Stomach (tissue), 4 donors: ENCODE results near the gene USP6.

ENCODE experiments used
- EP300 ChIP-seq: sonication (generic); formaldehyde crosslinking; IDR thresholded peaks from one replicate; pipeline ENCODE4 v1.6.1; 2017; ENCODE audit warnings: antibody characterized with exemption
- TF ChIP-seq, protein P1 (sequence below), 7 experiments: fragments of 450-650 bp in 4 of 7; fragments of 200-600 bp in 3 of 7; sonication (generic) in 3 of 7; IDR thresholded peaks; one replicate each; pipeline ENCODE4 v1.5.1; 2016 to 2019; ENCODE audit warnings: antibody characterized with exemption in 7 of 7, control low read depth in 2 of 7, mild to moderate bottlenecking in 1 of 7

DNA sequence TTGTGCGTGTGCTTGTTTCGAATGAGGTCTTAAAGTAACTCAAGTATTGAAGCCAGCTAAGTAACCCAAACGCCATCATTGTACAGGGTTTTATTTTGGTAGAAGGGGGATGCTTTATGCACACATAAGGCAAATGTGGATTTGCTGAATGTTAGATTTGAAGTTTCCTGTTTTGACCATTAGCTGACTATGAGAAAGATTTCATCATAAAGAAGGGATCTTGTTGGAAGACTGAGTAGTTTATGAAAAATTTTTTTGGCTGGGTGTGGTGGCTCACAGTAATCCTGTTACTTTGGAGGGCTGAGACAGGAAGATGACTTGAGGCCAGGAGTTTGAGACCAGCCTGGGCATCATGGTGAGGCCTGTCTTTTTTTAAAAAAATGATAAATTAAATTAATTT lies 47.6 kb upstream of the USP6 start:
- TF ChIP-seq, protein P1, sequence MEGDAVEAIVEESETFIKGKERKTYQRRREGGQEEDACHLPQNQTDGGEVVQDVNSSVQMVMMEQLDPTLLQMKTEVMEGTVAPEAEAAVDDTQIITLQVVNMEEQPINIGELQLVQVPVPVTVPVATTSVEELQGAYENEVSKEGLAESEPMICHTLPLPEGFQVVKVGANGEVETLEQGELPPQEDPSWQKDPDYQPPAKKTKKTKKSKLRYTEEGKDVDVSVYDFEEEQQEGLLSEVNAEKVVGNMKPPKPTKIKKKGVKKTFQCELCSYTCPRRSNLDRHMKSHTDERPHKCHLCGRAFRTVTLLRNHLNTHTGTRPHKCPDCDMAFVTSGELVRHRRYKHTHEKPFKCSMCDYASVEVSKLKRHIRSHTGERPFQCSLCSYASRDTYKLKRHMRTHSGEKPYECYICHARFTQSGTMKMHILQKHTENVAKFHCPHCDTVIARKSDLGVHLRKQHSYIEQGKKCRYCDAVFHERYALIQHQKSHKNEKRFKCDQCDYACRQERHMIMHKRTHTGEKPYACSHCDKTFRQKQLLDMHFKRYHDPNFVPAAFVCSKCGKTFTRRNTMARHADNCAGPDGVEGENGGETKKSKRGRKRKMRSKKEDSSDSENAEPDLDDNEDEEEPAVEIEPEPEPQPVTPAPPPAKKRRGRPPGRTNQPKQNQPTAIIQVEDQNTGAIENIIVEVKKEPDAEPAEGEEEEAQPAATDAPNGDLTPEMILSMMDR (IDR thresholded peaks at IDR 0.05), result no peak
- TF ChIP-seq EP300, result no peak
